K562 (cell line): Measurements from ENCODE around the gene CS. TPM values are rescaled to one million over a fixed set of nuclear protein-coding genes. Genes with fewer than 3 reads are reported as not detected.

ENCODE experiments used
- E2F3 ChIP-seq: fragments of 250-450 bp; sonication (Bioruptor Pico); IDR thresholded peaks from 2 replicates; pipeline ENCODE4 v1.4.0; 2020; ENCODE audit warnings: mild to moderate bottlenecking
- FOXK2 ChIP-seq, 2 experiments: fragments of 450-650 bp; IDR thresholded peaks in 1 of 2; conservative IDR thresholded peaks in 1 of 2; 2 replicates each; pipeline ENCODE4 v1.6.1; 2016; ENCODE audit warnings: low read depth in 2 of 2, mild to moderate bottlenecking in 1 of 2
- ILK ChIP-seq: fragments of 450-650 bp; IDR thresholded peaks from 2 replicates; pipeline ENCODE4 v1.6.1; 2016; ENCODE audit warnings: missing genetic modification characterization, low read depth, mild to moderate bottlenecking, missing compliant biosample characterization, moderate library complexity, borderline replicate concordance
- KAT7 ChIP-seq: sonication (generic); formaldehyde crosslinking; IDR thresholded peaks from 2 replicates; pipeline ENCODE4 v1.8.0; 2022; ENCODE audit warnings: missing genetic modification reagents, mild to moderate bottlenecking, borderline replicate concordance
- KDM5B ChIP-seq: fragments of 200-600 bp; sonication (generic); IDR thresholded peaks from 2 replicates; pipeline ENCODE4 v1.6.1; 2012; ENCODE audit warnings: low read depth, mild to moderate bottlenecking, moderate library complexity, low read length, control low read depth, inconsistent platforms; ENCODE audit not compliant: insufficient replicate concordance
- KLF10 ChIP-seq: fragments of 250-450 bp; sonication (Bioruptor Pico); IDR thresholded peaks from 2 replicates; pipeline ENCODE4 v1.6.1; 2021; ENCODE audit warnings: matching md5 sums
- LARP7 ChIP-seq: fragments of 450-650 bp; IDR thresholded peaks from 2 replicates; pipeline ENCODE4 v1.6.1; 2016
- NEUROD1 ChIP-seq: fragments of 150-350 bp; IDR thresholded peaks from 2 replicates; pipeline ENCODE4 v1.6.1; 2014; ENCODE audit warnings: borderline replicate concordance, low read length, low read depth; ENCODE audit not compliant: partially characterized antibody
- NR3C1 ChIP-seq: sonication (generic); formaldehyde crosslinking; IDR thresholded peaks from 2 replicates; pipeline ENCODE4 v1.8.1; 2022; ENCODE audit warnings: missing genetic modification reagents
- NRF1 ChIP-seq, 2 experiments: fragments of 450-650 bp; IDR thresholded peaks in 1 of 2; conservative IDR thresholded peaks in 1 of 2; 2 replicates each; pipeline ENCODE4 v1.6.1; 2014; ENCODE audit warnings: mild to moderate bottlenecking in 2 of 2
- SPI1 ChIP-seq: IDR thresholded peaks from 2 replicates; pipeline ENCODE4 v1.6.1; 2011; ENCODE audit warnings: low read depth, low read length, control low read depth, borderline replicate concordance
- TARDBP ChIP-seq: fragments of 450-650 bp; IDR thresholded peaks from 2 replicates; pipeline ENCODE4 v1.6.1; 2016
- ZNF184 ChIP-seq: sonication (generic); formaldehyde crosslinking; IDR thresholded peaks from 2 replicates; pipeline ENCODE4 v1.5.0; 2020; ENCODE audit warnings: missing genetic modification reagents
- ZNF253 ChIP-seq: fragments of 250-450 bp; sonication (Bioruptor Pico); conservative IDR thresholded peaks from 2 replicates; pipeline ENCODE4 v1.6.1; 2021; ENCODE audit warnings: mild to moderate bottlenecking
- ZNF695 ChIP-seq: fragments of 450-650 bp; formaldehyde crosslinking; IDR thresholded peaks from 2 replicates; pipeline ENCODE4 v1.4.0; 2020; ENCODE audit warnings: mild to moderate bottlenecking, moderate library complexity
- polyA plus RNA-seq, 8 experiments: library from polyadenylated mRNA; depleted of rRNA in 4 of 8; stranded (reverse) in 5 of 8; unstranded in 3 of 8; fragments of >200 nt; fragmentation: Nextera tagmentation in 2 of 8; fragmentation: Illumina TruSeq in 1 of 8; extraction: Ambion mirVana in 2 of 8; extraction: Trizol in 1 of 8; gene quantifications; 2 replicates each; pipeline versions ENCODE4 v1.2.1 to v1.2.3, GENCODE V29; 2011 to 2014; ENCODE audit warnings: inconsistent platforms in 1 of 8, missing spikeins in 1 of 8
- total RNA-seq, 7 experiments: library from RNA; depleted of rRNA in 6 of 7; stranded (reverse); fragments of >200 nt in 6 of 7; fragmentation: Illumina TruSeq in 2 of 7; extraction: Trizol in 2 of 7; gene quantifications; 2 replicates each; pipeline versions ENCODE4 v1.2.1 to v1.2.3, GENCODE V29; 2011 to 2021; ENCODE audit warnings: low replicate concordance in 1 of 7
- TF ChIP-seq, protein P1 (sequence below), 2 experiments: fragments of 450-650 bp in 1 of 2; IDR thresholded peaks; 2 replicates each; pipeline ENCODE4 v1.6.1; 2011 to 2017; ENCODE audit warnings: low read depth in 2 of 2, antibody characterized with exemption in 1 of 2, borderline replicate concordance in 1 of 2, low read length in 1 of 2, mild to moderate bottlenecking in 1 of 2, mixed read lengths in 1 of 2; ENCODE audit not compliant: control insufficient read depth in 1 of 2
- TF ChIP-seq, protein P2 (sequence below): fragments of 250-450 bp; sonication (Bioruptor Pico); IDR thresholded peaks from 2 replicates; pipeline ENCODE4 v1.4.0; 2020; ENCODE audit warnings: mild to moderate bottlenecking, moderate library complexity
- TF ChIP-seq, protein P3 (sequence below): sonication (generic); formaldehyde crosslinking; IDR thresholded peaks from 2 replicates; pipeline ENCODE4 v1.8.1; 2023; ENCODE audit warnings: missing genetic modification reagents, mild to moderate bottlenecking, borderline replicate concordance

CS gene
- total and polyA plus RNA-seq, 9 of the 15 experiments (the other 6 are each of a cell fraction or from before 2014, with no cell fraction given), result 99.9 to 390 (median 149) TPM

DNA sequence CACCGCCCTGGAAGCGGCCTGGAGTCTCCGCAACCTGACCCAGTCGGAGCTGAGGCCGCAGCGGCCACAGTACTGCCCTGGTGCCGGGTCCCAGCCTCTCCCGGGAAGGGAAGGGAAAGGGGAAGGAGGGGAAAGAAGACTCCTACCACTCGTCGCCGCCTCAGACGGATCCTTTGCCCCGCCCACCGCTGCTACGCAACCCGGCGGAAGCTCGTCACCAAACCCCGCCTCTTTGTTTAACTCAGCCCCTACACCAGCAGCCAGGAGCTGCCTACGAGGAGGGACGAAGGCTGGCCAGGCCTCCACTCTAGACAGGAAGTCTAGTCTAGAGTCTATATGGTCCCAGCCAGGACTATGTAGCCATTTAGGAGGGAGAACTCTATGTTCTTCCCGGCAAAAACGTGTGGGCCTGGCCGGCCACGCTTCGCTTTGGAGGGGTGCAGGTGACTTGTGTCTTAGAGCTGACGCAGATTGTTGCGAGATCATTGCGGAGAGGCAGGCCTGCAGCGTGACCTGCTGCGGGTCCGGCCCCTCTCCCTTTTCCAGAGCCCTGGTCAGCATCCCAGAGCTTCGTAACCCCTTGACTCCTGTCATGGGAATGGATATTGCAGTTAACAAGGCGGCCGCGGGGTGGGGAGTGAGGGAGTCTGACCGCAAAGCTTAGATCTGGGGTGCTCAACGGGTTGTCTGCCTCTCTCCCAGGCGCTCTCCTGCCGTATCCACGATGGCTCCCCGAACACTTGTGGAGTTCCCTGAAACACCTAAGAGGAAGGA is 78.2 kb downstream of the CS start, which contains the start of gene RNF41 (continued):
- TF ChIP-seq ILK (tag), result no peak
- no peak for TF ChIP-seq ZNF184 (CRISPR knock-in tag)
- TF ChIP-seq KLF10 (CRISPR knock-in tag), result no peak
- no peak for TF ChIP-seq ZNF253 (CRISPR knock-in tag)
- TF ChIP-seq FOXK2 (conservative IDR thresholded peaks at IDR 0.05 in 1 of 2, IDR thresholded peaks at IDR 0.05 in 1 of 2; ENCODE audit: low read depth in 2 of 2), result peak; percentile 23 to 32; a peak in 2 of 4 replicates
- peak; percentile 89 to 90 for TF ChIP-seq NRF1 (conservative IDR thresholded peaks at IDR 0.05 in 1 of 2, IDR thresholded peaks at IDR 0.05 in 1 of 2)
- no peak for TF ChIP-seq LARP7
- TF ChIP-seq, protein P1, sequence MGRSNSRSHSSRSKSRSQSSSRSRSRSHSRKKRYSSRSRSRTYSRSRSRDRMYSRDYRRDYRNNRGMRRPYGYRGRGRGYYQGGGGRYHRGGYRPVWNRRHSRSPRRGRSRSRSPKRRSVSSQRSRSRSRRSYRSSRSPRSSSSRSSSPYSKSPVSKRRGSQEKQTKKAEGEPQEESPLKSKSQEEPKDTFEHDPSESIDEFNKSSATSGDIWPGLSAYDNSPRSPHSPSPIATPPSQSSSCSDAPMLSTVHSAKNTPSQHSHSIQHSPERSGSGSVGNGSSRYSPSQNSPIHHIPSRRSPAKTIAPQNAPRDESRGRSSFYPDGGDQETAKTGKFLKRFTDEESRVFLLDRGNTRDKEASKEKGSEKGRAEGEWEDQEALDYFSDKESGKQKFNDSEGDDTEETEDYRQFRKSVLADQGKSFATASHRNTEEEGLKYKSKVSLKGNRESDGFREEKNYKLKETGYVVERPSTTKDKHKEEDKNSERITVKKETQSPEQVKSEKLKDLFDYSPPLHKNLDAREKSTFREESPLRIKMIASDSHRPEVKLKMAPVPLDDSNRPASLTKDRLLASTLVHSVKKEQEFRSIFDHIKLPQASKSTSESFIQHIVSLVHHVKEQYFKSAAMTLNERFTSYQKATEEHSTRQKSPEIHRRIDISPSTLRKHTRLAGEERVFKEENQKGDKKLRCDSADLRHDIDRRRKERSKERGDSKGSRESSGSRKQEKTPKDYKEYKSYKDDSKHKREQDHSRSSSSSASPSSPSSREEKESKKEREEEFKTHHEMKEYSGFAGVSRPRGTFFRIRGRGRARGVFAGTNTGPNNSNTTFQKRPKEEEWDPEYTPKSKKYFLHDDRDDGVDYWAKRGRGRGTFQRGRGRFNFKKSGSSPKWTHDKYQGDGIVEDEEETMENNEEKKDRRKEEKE (IDR thresholded peaks at IDR 0.05; ENCODE audit: borderline replicate concordance in 1 of 2, control insufficient read depth in 1 of 2, low read depth in 2 of 2, low read length in 1 of 2), result no peak
- no peak; the same call in 1 of the 2 replicates for TF ChIP-seq TARDBP
- no peak for TF ChIP-seq E2F3 (CRISPR knock-in tag)
- TF ChIP-seq, protein P2, sequence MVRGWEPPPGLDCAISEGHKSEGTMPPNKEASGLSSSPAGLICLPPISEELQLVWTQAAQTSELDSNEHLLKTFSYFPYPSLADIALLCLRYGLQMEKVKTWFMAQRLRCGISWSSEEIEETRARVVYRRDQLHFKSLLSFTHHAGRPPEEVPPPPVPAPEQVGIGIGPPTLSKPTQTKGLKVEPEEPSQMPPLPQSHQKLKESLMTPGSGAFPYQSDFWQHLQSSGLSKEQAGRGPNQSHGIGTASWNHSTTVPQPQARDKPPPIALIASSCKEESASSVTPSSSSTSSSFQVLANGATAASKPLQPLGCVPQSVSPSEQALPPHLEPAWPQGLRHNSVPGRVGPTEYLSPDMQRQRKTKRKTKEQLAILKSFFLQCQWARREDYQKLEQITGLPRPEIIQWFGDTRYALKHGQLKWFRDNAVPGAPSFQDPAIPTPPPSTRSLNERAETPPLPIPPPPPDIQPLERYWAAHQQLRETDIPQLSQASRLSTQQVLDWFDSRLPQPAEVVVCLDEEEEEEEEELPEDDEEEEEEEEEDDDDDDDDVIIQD (CRISPR knock-in tag), result no peak
- TF ChIP-seq KDM5B, result peak; percentile 82
- TF ChIP-seq ZNF695 (CRISPR knock-in tag), result no peak
- 0 out of 2 replicates have a peak, but pooled peaks have one; percentile 7 for TF ChIP-seq KAT7 (CRISPR knock-in tag)
- no peak for TF ChIP-seq NR3C1 (CRISPR knock-in tag)
- TF ChIP-seq, protein P3, sequence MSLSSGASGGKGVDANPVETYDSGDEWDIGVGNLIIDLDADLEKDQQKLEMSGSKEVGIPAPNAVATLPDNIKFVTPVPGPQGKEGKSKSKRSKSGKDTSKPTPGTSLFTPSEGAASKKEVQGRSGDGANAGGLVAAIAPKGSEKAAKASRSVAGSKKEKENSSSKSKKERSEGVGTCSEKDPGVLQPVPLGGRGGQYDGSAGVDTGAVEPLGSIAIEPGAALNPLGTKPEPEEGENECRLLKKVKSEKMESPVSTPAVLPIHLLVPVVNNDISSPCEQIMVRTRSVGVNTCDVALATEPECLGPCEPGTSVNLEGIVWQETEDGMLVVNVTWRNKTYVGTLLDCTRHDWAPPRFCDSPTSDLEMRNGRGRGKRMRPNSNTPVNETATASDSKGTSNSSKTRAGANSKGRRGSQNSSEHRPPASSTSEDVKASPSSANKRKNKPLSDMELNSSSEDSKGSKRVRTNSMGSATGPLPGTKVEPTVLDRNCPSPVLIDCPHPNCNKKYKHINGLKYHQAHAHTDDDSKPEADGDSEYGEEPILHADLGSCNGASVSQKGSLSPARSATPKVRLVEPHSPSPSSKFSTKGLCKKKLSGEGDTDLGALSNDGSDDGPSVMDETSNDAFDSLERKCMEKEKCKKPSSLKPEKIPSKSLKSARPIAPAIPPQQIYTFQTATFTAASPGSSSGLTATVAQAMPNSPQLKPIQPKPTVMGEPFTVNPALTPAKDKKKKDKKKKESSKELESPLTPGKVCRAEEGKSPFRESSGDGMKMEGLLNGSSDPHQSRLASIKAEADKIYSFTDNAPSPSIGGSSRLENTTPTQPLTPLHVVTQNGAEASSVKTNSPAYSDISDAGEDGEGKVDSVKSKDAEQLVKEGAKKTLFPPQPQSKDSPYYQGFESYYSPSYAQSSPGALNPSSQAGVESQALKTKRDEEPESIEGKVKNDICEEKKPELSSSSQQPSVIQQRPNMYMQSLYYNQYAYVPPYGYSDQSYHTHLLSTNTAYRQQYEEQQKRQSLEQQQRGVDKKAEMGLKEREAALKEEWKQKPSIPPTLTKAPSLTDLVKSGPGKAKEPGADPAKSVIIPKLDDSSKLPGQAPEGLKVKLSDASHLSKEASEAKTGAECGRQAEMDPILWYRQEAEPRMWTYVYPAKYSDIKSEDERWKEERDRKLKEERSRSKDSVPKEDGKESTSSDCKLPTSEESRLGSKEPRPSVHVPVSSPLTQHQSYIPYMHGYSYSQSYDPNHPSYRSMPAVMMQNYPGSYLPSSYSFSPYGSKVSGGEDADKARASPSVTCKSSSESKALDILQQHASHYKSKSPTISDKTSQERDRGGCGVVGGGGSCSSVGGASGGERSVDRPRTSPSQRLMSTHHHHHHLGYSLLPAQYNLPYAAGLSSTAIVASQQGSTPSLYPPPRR (CRISPR knock-in tag), result no peak
- TF ChIP-seq SPI1, result peak; percentile 57; the same call in 1 of the 2 replicates
- no peak for TF ChIP-seq NEUROD1
